ENCODE measurements around the gene ZNF618. TPM values are rescaled to one million over a fixed set of nuclear protein-coding genes. Genes with fewer than 3 reads are reported as not detected.

The ZNF618 gene
- total RNA-seq, 2 donors from 2014 or later, result 4.6 to 11.3 TPM

DNA sequence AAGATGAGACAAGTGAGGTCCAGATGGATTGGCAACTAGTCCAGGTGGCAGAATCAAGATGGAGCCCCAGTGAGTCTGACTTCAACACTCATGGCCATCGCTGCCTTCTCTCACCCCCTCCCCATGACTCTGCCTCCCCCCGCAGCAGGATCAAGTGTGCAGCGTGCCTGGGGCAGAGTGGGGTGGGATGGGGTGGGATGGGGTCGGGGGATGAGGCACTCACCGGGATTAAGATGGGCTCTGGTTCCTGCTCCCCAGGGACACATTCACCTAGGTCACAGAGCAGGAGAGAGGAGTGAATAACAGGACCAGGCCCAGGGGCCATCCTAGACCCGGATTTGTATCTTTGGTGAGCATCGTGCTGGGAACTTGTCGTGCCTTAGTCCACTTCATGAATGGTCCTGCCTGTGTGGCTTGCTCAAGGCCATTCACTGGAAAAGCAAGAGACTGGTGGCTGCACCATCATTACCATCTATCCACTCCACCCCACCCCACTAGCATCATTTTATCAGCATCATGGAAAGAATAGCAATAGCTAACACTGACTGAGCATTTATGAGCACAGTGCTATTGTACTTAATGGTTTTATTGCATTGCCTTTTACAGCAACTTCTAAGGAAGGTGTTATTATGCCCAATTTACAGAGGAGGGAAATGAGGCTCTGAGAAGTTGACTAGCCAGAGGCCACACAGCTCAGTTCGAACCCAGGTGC lies 193.5 kb downstream of the ZNF618 start:
- Histone ChIP-seq H3K4me3 (no peak overlapping the region), H3K27ac (no peak overlapping the region), H3K9me3 (no peaks in the 10 kb centered on the region), H3K27me3 (replicated peaks; ENCODE audit: insufficient read depth) (no peaks in the 10 kb centered on the region), H3K4me1 (replicated peaks) (peaks cover 3% of the 10 kb centered on the region), H3K36me3 (no peaks in the 10 kb centered on the region)
- no peak for TF ChIP-seq POLR2AphosphoS5 (IDR thresholded peaks at IDR 0.05)
- no peak for TF ChIP-seq POLR2A (IDR thresholded peaks at IDR 0.05)
- TF ChIP-seq, protein P1, sequence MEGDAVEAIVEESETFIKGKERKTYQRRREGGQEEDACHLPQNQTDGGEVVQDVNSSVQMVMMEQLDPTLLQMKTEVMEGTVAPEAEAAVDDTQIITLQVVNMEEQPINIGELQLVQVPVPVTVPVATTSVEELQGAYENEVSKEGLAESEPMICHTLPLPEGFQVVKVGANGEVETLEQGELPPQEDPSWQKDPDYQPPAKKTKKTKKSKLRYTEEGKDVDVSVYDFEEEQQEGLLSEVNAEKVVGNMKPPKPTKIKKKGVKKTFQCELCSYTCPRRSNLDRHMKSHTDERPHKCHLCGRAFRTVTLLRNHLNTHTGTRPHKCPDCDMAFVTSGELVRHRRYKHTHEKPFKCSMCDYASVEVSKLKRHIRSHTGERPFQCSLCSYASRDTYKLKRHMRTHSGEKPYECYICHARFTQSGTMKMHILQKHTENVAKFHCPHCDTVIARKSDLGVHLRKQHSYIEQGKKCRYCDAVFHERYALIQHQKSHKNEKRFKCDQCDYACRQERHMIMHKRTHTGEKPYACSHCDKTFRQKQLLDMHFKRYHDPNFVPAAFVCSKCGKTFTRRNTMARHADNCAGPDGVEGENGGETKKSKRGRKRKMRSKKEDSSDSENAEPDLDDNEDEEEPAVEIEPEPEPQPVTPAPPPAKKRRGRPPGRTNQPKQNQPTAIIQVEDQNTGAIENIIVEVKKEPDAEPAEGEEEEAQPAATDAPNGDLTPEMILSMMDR (IDR thresholded peaks at IDR 0.05), result no peak
- no peak for DNase-seq (ENCODE audit: low spot score)
- 84% methylated on average over 9 of the region's 9 CpGs for WGBS
- intact Hi-C loops (cut with DNase I), result no loop called here

DNA sequence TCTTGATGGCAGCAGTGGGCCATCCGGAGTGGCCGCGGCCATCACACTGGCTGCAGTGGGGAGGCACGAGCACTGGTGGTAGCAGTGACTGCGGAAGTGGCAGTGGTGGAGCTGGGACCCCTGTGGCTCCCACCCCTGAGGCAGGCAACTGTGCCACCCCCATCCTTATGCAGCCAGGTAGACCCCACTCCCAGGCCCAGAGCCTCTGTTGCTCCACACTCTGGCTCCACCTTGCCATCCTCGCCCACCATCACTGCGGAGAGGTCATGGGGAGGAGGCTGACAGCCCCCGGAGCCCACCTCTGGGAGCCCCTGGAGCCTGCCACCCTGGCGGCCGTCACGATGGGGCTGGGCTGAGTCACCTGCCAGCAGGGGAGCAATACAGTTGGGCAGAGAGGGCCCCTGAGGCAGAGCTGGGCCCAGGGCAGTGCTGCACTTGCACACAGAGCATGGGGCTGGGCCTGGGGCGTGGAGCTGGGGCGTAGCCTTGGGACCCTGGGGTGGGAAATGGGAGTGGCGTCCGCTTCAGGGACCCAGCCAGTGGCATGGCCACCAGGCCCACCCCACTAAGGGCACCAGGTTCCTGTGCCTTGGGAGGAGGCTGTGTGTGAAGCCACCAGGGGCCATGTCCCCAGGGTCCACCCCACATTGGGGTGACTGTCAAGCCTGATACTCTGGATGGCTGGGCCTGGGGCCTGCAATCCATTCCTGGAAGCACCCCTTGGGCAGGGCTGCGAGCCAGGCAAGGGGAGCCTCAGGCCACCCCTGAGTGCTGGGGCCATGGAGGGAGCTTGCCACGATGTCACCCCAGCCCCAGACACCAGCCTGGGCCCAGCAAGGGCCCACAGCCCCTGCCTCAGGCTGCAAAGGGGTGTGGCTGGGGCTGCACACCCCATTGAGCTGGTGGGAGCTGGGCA lies 194.3 kb downstream of the ZNF618 start:
- H3K27ac ChIP-seq, result no peak overlapping the region
- H3K4me1 ChIP-seq (replicated peaks), result peaks cover 3% of the 10 kb centered on the region
- intact Hi-C loops (cut with DNase I), result no loop called here
- H3K4me3 ChIP-seq, result no peak overlapping the region
- H3K9me3 ChIP-seq, result no peaks in the 10 kb centered on the region
- H3K36me3 ChIP-seq, result no peaks in the 10 kb centered on the region
- no peak for DNase-seq (ENCODE audit: low spot score)
- TF ChIP-seq POLR2AphosphoS5 (IDR thresholded peaks at IDR 0.05), result no peak
- TF ChIP-seq POLR2A (IDR thresholded peaks at IDR 0.05), result no peak
- WGBS, result 80% methylated on average over 17 of the region's 17 CpGs
- H3K27me3 ChIP-seq (replicated peaks; ENCODE audit: insufficient read depth), result no peaks in the 10 kb centered on the region

DNA sequence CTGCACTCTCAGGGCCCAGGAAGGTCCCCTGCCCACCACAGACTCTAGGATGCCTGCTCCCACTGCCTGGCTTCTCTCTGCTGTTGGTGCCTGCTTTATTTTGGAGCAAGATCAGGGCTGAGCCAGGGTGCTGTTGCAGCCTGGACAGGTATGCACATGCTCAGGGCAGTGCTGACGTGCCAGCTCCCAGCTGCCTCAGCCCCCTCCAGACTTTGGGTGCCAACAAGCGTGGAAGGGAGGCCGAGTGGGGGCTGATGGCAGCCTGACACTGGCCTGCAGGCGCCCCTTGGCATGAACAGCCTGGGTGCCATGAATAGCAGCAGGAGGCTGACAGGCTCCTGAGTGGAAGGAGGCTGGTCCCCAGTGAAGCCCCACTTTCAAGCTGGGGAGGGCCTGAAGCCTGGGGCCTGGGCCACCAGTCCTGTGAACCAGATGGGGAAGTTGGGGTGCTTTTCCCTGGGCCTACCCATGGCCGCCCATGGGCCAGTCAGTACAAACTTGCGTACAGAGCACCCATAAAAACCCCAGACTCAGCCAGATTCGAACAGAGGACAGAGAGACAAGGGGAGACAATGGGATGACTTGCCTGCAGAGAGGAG lies 195.2 kb downstream of the ZNF618 start:
- no peaks in the 10 kb centered on the region for H3K9me3 ChIP-seq
- TF ChIP-seq, protein P1 (IDR thresholded peaks at IDR 0.05), result no peak
- TF ChIP-seq POLR2AphosphoS5 (IDR thresholded peaks at IDR 0.05) (no peak), POLR2A (IDR thresholded peaks at IDR 0.05) (no peak)
- H3K4me3 ChIP-seq, result no peak overlapping the region
- peaks cover 3% of the 10 kb centered on the region for H3K4me1 ChIP-seq (replicated peaks)
- no peaks in the 10 kb centered on the region for H3K36me3 ChIP-seq
- intact Hi-C loops (cut with DNase I), result no loop called here
- H3K27ac ChIP-seq, result peak overlapping the region in 1 of 2 donors; percentile 13
- no peaks in the 10 kb centered on the region for H3K27me3 ChIP-seq (replicated peaks; ENCODE audit: insufficient read depth)
- 65% methylated on average over 7 of the region's 7 CpGs for WGBS
- peak; percentile 33 for DNase-seq (ENCODE audit: low spot score)

DNA sequence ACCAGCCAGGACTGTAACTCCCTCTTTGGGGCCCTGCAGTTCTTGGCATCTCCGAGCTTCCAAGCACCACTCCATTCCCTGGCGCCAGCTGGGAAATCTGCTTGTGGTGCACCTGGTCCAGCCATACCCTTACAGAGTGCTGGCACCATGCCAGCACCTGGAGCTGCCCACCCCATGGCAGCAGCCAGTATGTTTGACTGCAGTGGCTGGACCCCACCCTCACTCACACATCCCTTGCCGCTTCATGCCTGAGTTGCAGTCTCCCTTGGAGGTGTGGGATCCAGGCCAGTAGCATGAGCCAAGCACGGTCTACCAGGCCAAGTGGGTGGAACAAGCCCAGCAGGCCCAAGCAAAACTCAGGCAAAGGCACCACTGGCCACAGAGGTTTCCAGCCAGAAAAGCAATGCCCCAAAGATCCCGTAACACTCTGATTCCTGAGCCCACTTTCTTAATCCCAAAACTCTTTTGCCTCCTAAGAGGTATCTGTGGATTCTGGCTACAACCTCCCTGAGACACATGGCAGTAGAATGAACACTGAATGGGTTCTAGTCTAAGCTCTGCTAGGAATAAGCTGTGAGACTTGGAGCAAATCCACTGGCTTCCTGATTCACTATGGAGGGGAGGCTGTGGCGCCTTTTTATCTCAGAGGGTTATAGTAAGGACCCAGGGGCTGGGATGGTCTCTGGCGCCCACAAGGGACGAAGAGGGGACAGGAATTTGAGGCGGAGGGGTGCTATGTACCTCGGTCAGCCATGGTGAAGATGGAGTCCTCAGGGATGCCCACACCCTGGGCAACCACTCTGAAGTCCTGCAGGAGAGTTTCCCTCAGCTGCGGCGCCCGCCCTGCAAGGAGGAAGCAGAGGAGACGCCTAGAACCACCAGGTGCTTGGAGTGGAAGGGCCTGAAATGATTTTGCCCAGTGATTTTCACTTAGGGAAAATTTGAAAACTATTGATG lies 196.4 kb downstream of the ZNF618 start:
- WGBS, result 38% methylated on average over 14 of the region's 14 CpGs
- Histone ChIP-seq H3K27ac (peak overlapping the region; percentile 3 to 44), H3K9me3 (no peaks in the 10 kb centered on the region), H3K36me3 (no peaks in the 10 kb centered on the region), H3K4me3 (no peak overlapping the region), H3K4me1 (replicated peaks) (peaks cover 3% of the 10 kb centered on the region), H3K27me3 (replicated peaks; ENCODE audit: insufficient read depth) (no peaks in the 10 kb centered on the region)
- intact Hi-C loops (cut with DNase I), result no loop called here
- peak; percentile 84 for DNase-seq (ENCODE audit: low spot score)
- TF ChIP-seq POLR2AphosphoS5 (IDR thresholded peaks at IDR 0.05), result peak; percentile 83
- TF ChIP-seq POLR2A (IDR thresholded peaks at IDR 0.05), result no peak
- TF ChIP-seq, protein P1 (IDR thresholded peaks at IDR 0.05), result no peak

All from prostate gland (tissue), 2 donors.